HEK293T (cell line): Measurements from ENCODE around the gene NOX3.

Source experiments
- ARNT ChIP-seq: fragments of 450-650 bp; IDR thresholded peaks from 2 replicates; pipeline ENCODE4 v1.6.1; 2017; ENCODE audit warnings: mild to moderate bottlenecking
- BHLHE40 ChIP-seq: fragments of 450-650 bp; IDR thresholded peaks from 2 replicates; pipeline ENCODE4 v1.6.1; 2016; ENCODE audit warnings: mild to moderate bottlenecking, moderate library complexity, borderline replicate concordance
- CTBP1 ChIP-seq: fragments of 450-650 bp; IDR thresholded peaks from 2 replicates; pipeline ENCODE4 v1.6.1; 2016; ENCODE audit warnings: borderline replicate concordance
- ELF4 ChIP-seq: fragments of 450-650 bp; IDR thresholded peaks from 2 replicates; pipeline ENCODE4 v1.6.1; 2017; ENCODE audit warnings: antibody characterized with exemption
- FOXA1 ChIP-seq: fragments of 450-650 bp; IDR thresholded peaks from 2 replicates; pipeline ENCODE4 v1.6.1; 2016; ENCODE audit warnings: mild to moderate bottlenecking
- FOXK2 ChIP-seq: fragments of 450-650 bp; IDR thresholded peaks from 2 replicates; pipeline ENCODE4 v1.6.1; 2016; ENCODE audit warnings: mild to moderate bottlenecking
- FOXM1 ChIP-seq: fragments of 450-650 bp; IDR thresholded peaks from 2 replicates; pipeline ENCODE4 v1.6.1; 2017; ENCODE audit warnings: mild to moderate bottlenecking, borderline replicate concordance
- HDGF ChIP-seq: fragments of 450-650 bp; IDR thresholded peaks from 2 replicates; pipeline ENCODE4 v1.6.1; 2017; ENCODE audit warnings: antibody characterized with exemption, borderline replicate concordance
- NFRKB ChIP-seq: fragments of 450-650 bp; IDR thresholded peaks from 2 replicates; pipeline ENCODE4 v1.6.1; 2016; ENCODE audit warnings: mild to moderate bottlenecking, moderate library complexity
- SP1 ChIP-seq: fragments of 450-650 bp; IDR thresholded peaks from 2 replicates; pipeline ENCODE4 v1.6.1; 2017
- SUZ12 ChIP-seq: fragments of 450-650 bp; IDR thresholded peaks from 2 replicates; pipeline ENCODE4 v1.6.1; 2016; ENCODE audit warnings: mild to moderate bottlenecking
- TARDBP ChIP-seq: fragments of 450-650 bp; IDR thresholded peaks from 2 replicates; pipeline ENCODE4 v1.6.1; 2016
- ZNF384 ChIP-seq: fragments of 450-650 bp; IDR thresholded peaks from 2 replicates; pipeline ENCODE4 v1.6.1; 2016

- TF ChIP-seq ZNF384: no peak
- no peak for TF ChIP-seq SUZ12
- no peak for TF ChIP-seq FOXA1
- no peak for TF ChIP-seq BHLHE40
- no peak for TF ChIP-seq SP1
- TF ChIP-seq HDGF: no peak
- TF ChIP-seq ARNT: no peak
- TF ChIP-seq CTBP1: no peak
- no peak for TF ChIP-seq FOXM1
- TF ChIP-seq NFRKB: no peak
- no peak for TF ChIP-seq FOXK2
- TF ChIP-seq TARDBP: no peak
- TF ChIP-seq ELF4: no peak
Observed at GRCh38 chr6:155491421-155491820, 35.8 kb upstream of the NOX3 start.
